SK-N-SH treated with all-trans-retinoic acid at 6 μM for 48 hours (cell line): Measurements from ENCODE around the gene ZNF428.

ENCODE experiments used
- ATAC-seq: fragments of 200-7000 bp; cut with Tn5 transposase; 3 replicates; pipeline ENCODE4 v1.9.1; 2020; ENCODE audit warnings: mild to moderate bottlenecking, moderate library complexity
- ARNTL ChIP-seq: fragments of 450-650 bp; formaldehyde crosslinking; IDR thresholded peaks from 2 replicates; pipeline ENCODE4 v1.5.0; 2020; ENCODE audit warnings: low read depth, mild to moderate bottlenecking, moderate library complexity, borderline replicate concordance
- CREB5 ChIP-seq: fragments of 250-450 bp; sonication (Bioruptor Pico); IDR thresholded peaks from 2 replicates; pipeline ENCODE4 v1.5.1; 2020; ENCODE audit warnings: low read depth, mild to moderate bottlenecking, moderate library complexity
- CSDC2 ChIP-seq: fragments of 250-450 bp; sonication (Bioruptor Pico); IDR thresholded peaks from 2 replicates; pipeline ENCODE4 v1.5.0; 2020; ENCODE audit warnings: mild to moderate bottlenecking, moderate library complexity
- CSRNP3 ChIP-seq: fragments of 250-450 bp; sonication (Bioruptor Pico); IDR thresholded peaks from 2 replicates; pipeline ENCODE4 v1.5.1; 2021; ENCODE audit warnings: mild to moderate bottlenecking, moderate library complexity
- ESRRG ChIP-seq: fragments of 250-450 bp; sonication (Bioruptor Pico); IDR thresholded peaks from 2 replicates; pipeline ENCODE4 v1.6.1; 2021; ENCODE audit warnings: mild to moderate bottlenecking
- GLIS3 ChIP-seq: fragments of 250-450 bp; sonication (Bioruptor Pico); IDR thresholded peaks from 2 replicates; pipeline ENCODE4 v1.5.0; 2020; ENCODE audit warnings: mild to moderate bottlenecking, moderate library complexity
- ISL1 ChIP-seq: fragments of 250-450 bp; sonication (Bioruptor Pico); IDR thresholded peaks from 2 replicates; pipeline ENCODE4 v2.1.2; 2022; ENCODE audit warnings: mild to moderate bottlenecking, moderate library complexity
- OSR1 ChIP-seq: fragments of 250-450 bp; sonication (Bioruptor Pico); IDR thresholded peaks from 2 replicates; pipeline ENCODE4 v1.8.0; 2022; ENCODE audit warnings: moderate library complexity, mild to moderate bottlenecking, inconsistent platforms
- PATZ1 ChIP-seq: fragments of 250-450 bp; sonication (Bioruptor Pico); IDR thresholded peaks from 2 replicates; pipeline ENCODE4 v1.8.0; 2020; ENCODE audit warnings: mild to moderate bottlenecking, moderate library complexity, borderline replicate concordance
- POU6F1 ChIP-seq: fragments of 250-450 bp; sonication (Bioruptor Pico); IDR thresholded peaks from 2 replicates; pipeline ENCODE4 v1.8.0; 2021; ENCODE audit warnings: low read depth, mild to moderate bottlenecking, moderate library complexity, borderline replicate concordance
- PPARA ChIP-seq: fragments of 250-450 bp; sonication (Bioruptor Pico); IDR thresholded peaks from 2 replicates; pipeline ENCODE4 v1.5.0; 2020; ENCODE audit warnings: mild to moderate bottlenecking, borderline replicate concordance
- RARB ChIP-seq: fragments of 250-450 bp; sonication (Bioruptor Pico); IDR thresholded peaks from 2 replicates; pipeline ENCODE4 v1.8.0; 2021; ENCODE audit warnings: mild to moderate bottlenecking, moderate library complexity
- SNAI2 ChIP-seq: fragments of 250-450 bp; sonication (Bioruptor Pico); IDR thresholded peaks from 2 replicates; pipeline ENCODE4 v1.5.0; 2020; ENCODE audit warnings: mild to moderate bottlenecking, moderate library complexity
- TCF4 ChIP-seq: fragments of 250-450 bp; sonication (Bioruptor Pico); IDR thresholded peaks from 2 replicates; pipeline ENCODE4 v1.8.0; 2021; ENCODE audit warnings: mild to moderate bottlenecking, moderate library complexity, borderline replicate concordance
- TOX ChIP-seq: fragments of 250-450 bp; sonication (Bioruptor Pico); IDR thresholded peaks from 2 replicates; pipeline ENCODE4 v1.8.0; 2021; ENCODE audit warnings: mild to moderate bottlenecking, moderate library complexity, borderline replicate concordance
- TSHZ2 ChIP-seq: fragments of 250-450 bp; sonication (Bioruptor Pico); IDR thresholded peaks from 2 replicates; pipeline ENCODE4 v1.5.0; 2020; ENCODE audit warnings: mild to moderate bottlenecking, moderate library complexity
- ZFP3 ChIP-seq: fragments of 250-450 bp; sonication (Bioruptor Pico); IDR thresholded peaks from 2 replicates; pipeline ENCODE4 v1.5.0; 2020; ENCODE audit warnings: mild to moderate bottlenecking, moderate library complexity
- ZFP30 ChIP-seq: fragments of 450-650 bp; formaldehyde crosslinking; IDR thresholded peaks from 2 replicates; pipeline ENCODE4 v1.5.0; 2022; ENCODE audit warnings: mild to moderate bottlenecking, moderate library complexity
- ZNF565 ChIP-seq: fragments of 450-650 bp; formaldehyde crosslinking; conservative IDR thresholded peaks from 2 replicates; pipeline ENCODE4 v1.5.0; 2020; ENCODE audit warnings: low read depth, mild to moderate bottlenecking, moderate library complexity
- ZNF70 ChIP-seq: fragments of 450-650 bp; formaldehyde crosslinking; IDR thresholded peaks from 2 replicates; pipeline ENCODE4 v1.5.0; 2020; ENCODE audit warnings: mild to moderate bottlenecking, moderate library complexity

The ZNF428 gene

GRCh38 chr19:43609872-43610271 is 9.6 kb downstream of the ZNF428 start:
- TF ChIP-seq ESRRG (CRISPR knock-in tag) (no peak), CREB5 (CRISPR knock-in tag) (no peak), CSDC2 (no peak), ZFP3 (CRISPR knock-in tag) (no peak), PATZ1 (CRISPR knock-in tag) (no peak), OSR1 (no peak), RARB (CRISPR knock-in tag) (no peak), SNAI2 (CRISPR knock-in tag) (no peak), ARNTL (no peak), PPARA (CRISPR knock-in tag) (no peak)
- no peak for ATAC-seq

GRCh38 chr19:43607238-43608205 is 11.9 kb downstream of the ZNF428 start:
- no peak for ATAC-seq
- no peak for TF ChIP-seq GLIS3 (CRISPR knock-in tag)
- TF ChIP-seq TSHZ2 (CRISPR knock-in tag) = no peak
- no peak for TF ChIP-seq CREB5 (CRISPR knock-in tag)
- no peak for TF ChIP-seq ZNF565 (CRISPR knock-in tag)
- TF ChIP-seq POU6F1 (CRISPR knock-in tag) = no peak
- TF ChIP-seq ZFP30 = no peak
- no peak for TF ChIP-seq PPARA (CRISPR knock-in tag)
- TF ChIP-seq CSRNP3 (CRISPR knock-in tag) = no peak
- TF ChIP-seq TOX (CRISPR knock-in tag) = no peak
- no peak for TF ChIP-seq SNAI2 (CRISPR knock-in tag)
- TF ChIP-seq ZFP3 (CRISPR knock-in tag) = no peak
- no peak for TF ChIP-seq ESRRG (CRISPR knock-in tag)
- TF ChIP-seq PATZ1 (CRISPR knock-in tag) = no peak
- TF ChIP-seq OSR1 = no peak
- no peak for TF ChIP-seq CSDC2
- no peak for TF ChIP-seq RARB (CRISPR knock-in tag)
- TF ChIP-seq ZNF70 (CRISPR knock-in tag) = no peak
- no peak for TF ChIP-seq TCF4
- no peak for TF ChIP-seq ISL1 (CRISPR knock-in tag)
- TF ChIP-seq, all 23 proteins: peak for 0
